Left lung (tissue), 10 donors: ENCODE results near the gene BCAS3. TPM values are rescaled to one million over a fixed set of nuclear protein-coding genes. Genes with fewer than 3 reads are reported as not detected.

Source experiments
- ATAC-seq: fragments of 200-7000 bp; cut with Tn5 transposase; one replicate; pipeline ENCODE4 v1.9.1; 2020; ENCODE audit warnings: moderate library complexity
- DNase-seq, 4 donors: peaks; one replicate each; pipeline ENCODE4 v3.0.0-alpha.2; 2013 to 2020
- H3K27ac ChIP-seq, 2 donors: fragments of 200-600 bp; sonication (generic) in 1 of 2; one replicate each; pipeline versions ENCODE4 v1.5.0 to v1.8.0; 2020 to 2021
- H3K27me3 ChIP-seq, 2 donors: fragments of 200-600 bp; sonication (generic) in 1 of 2; one replicate each; pipeline versions ENCODE4 v1.5.0 to v1.8.0; 2020 to 2021
- H3K36me3 ChIP-seq, 2 donors: fragments of 200-600 bp; sonication (generic) in 1 of 2; one replicate each; pipeline versions ENCODE4 v1.5.0 to v1.8.0; 2020 to 2021
- H3K4me1 ChIP-seq, 2 donors: fragments of 200-600 bp; one replicate each; pipeline ENCODE4 v1.8.0; 2021
- H3K4me3 ChIP-seq, 2 donors: fragments of 200-600 bp; sonication (generic) in 1 of 2; one replicate each; pipeline versions ENCODE4 v1.5.0 to v1.8.0; 2020 to 2021; ENCODE audit warnings: mild to moderate bottlenecking in 1 of 2
- H3K9me3 ChIP-seq, 2 donors: fragments of 200-600 bp; sonication (generic) in 1 of 2; one replicate each; pipeline versions ENCODE4 v1.5.0 to v1.8.0; 2020 to 2021
- intact Hi-C, 2 donors: fragments of 100-400 bp; cut with DNase I; formaldehyde crosslinking; loops; one replicate each; pipeline versions ENCODE4 v1.11.2 to v1.14.2; 2022
- polyA plus RNA-seq, 6 donors: library from polyadenylated mRNA; unstranded; fragments of 120-200 nt; gene quantifications; one replicate each; pipeline ENCODE4 v1.2.1, GENCODE V29; 2013; ENCODE audit not compliant: insufficient read length in 6 of 6
- total RNA-seq, 2 donors: library from RNA; stranded (reverse); fragmentation: NEBNext Ultra II Directional; extraction: Animal tissue kit (Norgen Biotek cat#: 25700); gene quantifications; one replicate each; pipeline ENCODE4 v1.2.1, GENCODE V29; 2021
- TF ChIP-seq, protein P1 (sequence below), 2 donors: fragments of 200-600 bp; sonication (generic) in 1 of 2; IDR thresholded peaks; one replicate each; pipeline versions ENCODE4 v1.5.0 to v1.8.0; 2021; ENCODE audit warnings: antibody characterized with exemption in 2 of 2
- donor health status: DM: no; HTN: yes; CAD: no.
- donor health status: DM: no; HTN: no; CAD: no.

The BCAS3 gene
- total and polyA plus RNA-seq, 8 donors: 21.2 to 29.6 (median 28.0) TPM

GRCh38 chr17:60900688-60901087 is 223.0 kb downstream of the BCAS3 start:
- TF ChIP-seq, protein P1, sequence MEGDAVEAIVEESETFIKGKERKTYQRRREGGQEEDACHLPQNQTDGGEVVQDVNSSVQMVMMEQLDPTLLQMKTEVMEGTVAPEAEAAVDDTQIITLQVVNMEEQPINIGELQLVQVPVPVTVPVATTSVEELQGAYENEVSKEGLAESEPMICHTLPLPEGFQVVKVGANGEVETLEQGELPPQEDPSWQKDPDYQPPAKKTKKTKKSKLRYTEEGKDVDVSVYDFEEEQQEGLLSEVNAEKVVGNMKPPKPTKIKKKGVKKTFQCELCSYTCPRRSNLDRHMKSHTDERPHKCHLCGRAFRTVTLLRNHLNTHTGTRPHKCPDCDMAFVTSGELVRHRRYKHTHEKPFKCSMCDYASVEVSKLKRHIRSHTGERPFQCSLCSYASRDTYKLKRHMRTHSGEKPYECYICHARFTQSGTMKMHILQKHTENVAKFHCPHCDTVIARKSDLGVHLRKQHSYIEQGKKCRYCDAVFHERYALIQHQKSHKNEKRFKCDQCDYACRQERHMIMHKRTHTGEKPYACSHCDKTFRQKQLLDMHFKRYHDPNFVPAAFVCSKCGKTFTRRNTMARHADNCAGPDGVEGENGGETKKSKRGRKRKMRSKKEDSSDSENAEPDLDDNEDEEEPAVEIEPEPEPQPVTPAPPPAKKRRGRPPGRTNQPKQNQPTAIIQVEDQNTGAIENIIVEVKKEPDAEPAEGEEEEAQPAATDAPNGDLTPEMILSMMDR (IDR thresholded peaks at IDR 0.05): no peak
- no peak overlapping the region for H3K27ac ChIP-seq
- H3K27me3 ChIP-seq: no peaks in the 10 kb centered on the region
- H3K9me3 ChIP-seq: peaks cover 0 to 17% of the 10 kb centered on the region in 2 donors
- DNase-seq (no peak), ATAC-seq (no peak)
- no peaks in the 10 kb centered on the region for H3K36me3 ChIP-seq
- H3K4me3 ChIP-seq: no peak overlapping the region
- intact Hi-C loops: no loop called here
- no peaks in the 10 kb centered on the region for H3K4me1 ChIP-seq

DNA sequence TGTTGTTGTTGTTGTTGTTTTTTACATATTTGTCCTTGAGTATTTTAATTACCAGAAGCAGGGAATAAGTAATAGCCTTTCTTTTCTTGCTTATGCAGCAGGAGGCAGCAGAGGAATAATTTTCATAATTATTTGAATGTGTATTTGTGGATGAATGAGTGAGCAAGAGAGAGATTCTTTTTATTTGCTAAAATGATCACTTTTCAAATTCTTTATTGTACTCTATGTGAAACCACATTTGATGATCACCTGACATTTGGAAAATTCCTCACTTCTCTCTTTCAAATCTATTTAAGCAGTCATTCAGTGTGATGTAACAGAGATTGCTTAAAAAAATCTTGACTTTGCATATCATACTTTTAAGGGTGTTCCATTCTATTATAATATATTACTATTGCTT is 223.6 kb downstream of the BCAS3 start:
- Histone ChIP-seq H3K4me1 (no peaks in the 10 kb centered on the region), H3K27ac (peak overlapping the region in 1 of 2 donors; percentile 50), H3K9me3 (peaks cover 0 to 17% of the 10 kb centered on the region in 2 donors), H3K36me3 (no peaks in the 10 kb centered on the region), H3K4me3 (no peak overlapping the region), H3K27me3 (no peaks in the 10 kb centered on the region)
- DNase-seq (peak in 1 of 4 donors; percentile 13), ATAC-seq (no peak)
- TF ChIP-seq, protein P1 (IDR thresholded peaks at IDR 0.05): peak in 1 of 2 donors; percentile 16
- intact Hi-C loops: no loop called here

GRCh38 chr17:60901806-60902205 is 224.2 kb downstream of the BCAS3 start:
- Histone ChIP-seq H3K27me3 (no peaks in the 10 kb centered on the region), H3K4me3 (no peak overlapping the region), H3K27ac (peak overlapping the region in 1 of 2 donors; percentile 50), H3K36me3 (no peaks in the 10 kb centered on the region), H3K4me1 (no peaks in the 10 kb centered on the region), H3K9me3 (peaks cover 0 to 11% of the 10 kb centered on the region in 2 donors)
- intact Hi-C loops: no loop called here
- no peak for ATAC-seq
- TF ChIP-seq, protein P1 (IDR thresholded peaks at IDR 0.05): no peak
- DNase-seq: no peak

GRCh38 chr17:60902399-60902798 is 224.7 kb downstream of the BCAS3 start:
- Histone ChIP-seq H3K27me3 (no peaks in the 10 kb centered on the region), H3K27ac (peak overlapping the region; percentile 19 to 50), H3K36me3 (no peaks in the 10 kb centered on the region), H3K4me3 (no peak overlapping the region), H3K4me1 (no peaks in the 10 kb centered on the region), H3K9me3 (peaks cover 0 to 5% of the 10 kb centered on the region in 2 donors)
- ATAC-seq (no peak), DNase-seq (peak in 1 of 4 donors; percentile 18)
- intact Hi-C loops: no loop called here
- TF ChIP-seq, protein P1 (IDR thresholded peaks at IDR 0.05): no peak

DNA sequence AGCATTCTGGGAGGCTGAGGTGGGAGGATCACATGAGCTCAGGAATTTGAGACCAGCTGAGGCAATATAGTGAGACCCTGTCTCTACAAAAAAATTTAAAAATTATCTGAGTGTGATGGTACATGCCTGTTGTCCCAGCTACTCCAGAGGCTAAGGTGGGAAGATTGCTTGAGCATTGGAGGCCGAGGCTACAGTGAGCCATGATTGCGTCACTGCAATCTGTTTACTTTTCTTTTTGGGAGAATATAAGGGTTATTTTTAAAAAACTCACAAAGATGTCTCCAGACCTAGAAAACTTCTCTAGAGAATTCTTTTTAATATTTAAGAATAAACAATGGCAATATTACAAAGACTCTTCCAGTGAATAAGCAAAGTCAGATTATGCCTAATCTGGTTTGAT is 226.9 kb downstream of the BCAS3 start:
- ATAC-seq: no peak
- Histone ChIP-seq H3K27me3 (no peaks in the 10 kb centered on the region), H3K36me3 (no peaks in the 10 kb centered on the region), H3K9me3 (no peaks in the 10 kb centered on the region), H3K4me1 (no peaks in the 10 kb centered on the region), H3K4me3 (no peak overlapping the region), H3K27ac (no peak overlapping the region)
- DNase-seq: no peak
- TF ChIP-seq, protein P1 (IDR thresholded peaks at IDR 0.05): no peak
- intact Hi-C loops: no loop called here
